HG02610 (cell line): Measurements from ENCODE around the gene PRSS16.

Experiments used
- ATAC-seq: cut with Tn5 transposase; IDR thresholded peaks from one replicate; pipeline ENCODE4 v1.9.1; 2021; ENCODE audit warnings: mild to moderate bottlenecking, moderate library complexity; ENCODE audit not compliant: unreplicated experiment

The PRSS16 gene

GRCh38 chr6:27281569-27281968, 34.1 kb downstream of the PRSS16 start:
- ATAC-seq = no peak

DNA sequence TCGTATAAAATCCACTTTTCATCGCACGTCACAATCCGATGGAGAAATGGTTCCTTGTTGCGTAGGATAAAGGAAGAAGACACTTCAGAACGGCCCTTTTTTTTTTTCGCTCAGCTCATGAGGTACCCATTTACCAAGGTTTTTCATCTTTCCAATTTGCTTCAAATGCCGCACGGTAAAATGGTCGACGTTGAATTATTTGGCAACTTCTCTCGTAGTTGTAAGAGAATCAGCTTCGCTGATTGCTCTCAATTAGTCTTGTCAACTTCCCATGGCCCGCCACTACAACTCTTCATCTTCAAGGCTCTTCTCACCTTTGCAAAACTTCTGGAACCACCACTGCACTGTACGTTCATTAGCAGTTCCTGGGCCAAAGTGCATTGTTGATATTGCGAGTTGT, 35.8 kb downstream of the PRSS16 start:
- no peak for ATAC-seq

GRCh38 chr6:27286141-27286540, 38.6 kb downstream of the PRSS16 start:
- no peak for ATAC-seq

DNA sequence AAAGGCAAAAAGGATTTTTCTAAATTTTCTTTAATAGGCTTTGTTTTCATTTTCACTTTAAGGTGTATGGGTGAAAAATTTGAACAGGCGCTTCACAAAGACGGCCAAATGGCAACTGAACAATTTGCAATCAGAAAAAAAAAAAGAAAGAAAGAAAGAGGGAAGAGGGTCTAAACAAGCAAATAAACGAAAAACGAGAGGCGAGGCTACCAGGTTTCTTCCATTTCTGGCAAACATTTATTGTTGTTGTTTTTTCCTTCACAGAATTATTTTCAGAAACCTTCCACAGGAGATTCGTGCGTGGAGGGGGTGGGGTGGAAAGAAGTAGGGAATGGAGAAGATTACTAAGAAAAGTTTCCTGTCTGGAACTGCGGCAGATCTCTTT, 40.2 kb downstream of the PRSS16 start:
- no peak for ATAC-seq

GRCh38 chr6:27288136-27289044, 40.9 kb downstream of the PRSS16 start:
- ATAC-seq = no peak

- no peak for ATAC-seq
Observed at GRCh38 chr6:27290065-27290849, 42.8 kb downstream of the PRSS16 start.

DNA sequence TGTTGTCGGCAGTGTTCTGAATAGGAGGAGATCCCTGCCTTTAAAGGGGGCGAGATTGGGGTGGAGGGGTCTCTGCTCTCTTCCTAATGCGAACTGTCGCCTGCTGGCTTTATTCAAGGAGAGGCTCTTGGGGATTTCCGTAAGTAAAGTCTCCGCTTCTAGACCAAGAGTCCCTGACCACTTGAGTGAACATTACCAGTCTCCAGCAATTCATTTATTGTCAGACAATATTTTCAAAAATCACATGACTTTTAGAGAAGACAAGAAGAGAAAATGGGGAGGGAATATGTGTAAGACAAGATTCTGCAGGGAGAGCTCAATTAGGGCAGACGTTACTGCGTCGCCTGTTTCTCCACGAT, 43.3 kb downstream of the PRSS16 start:
- ATAC-seq = no peak

- ATAC-seq = no peak
Observed at GRCh38 chr6:27293436-27294098, 46.1 kb downstream of the PRSS16 start.

DNA sequence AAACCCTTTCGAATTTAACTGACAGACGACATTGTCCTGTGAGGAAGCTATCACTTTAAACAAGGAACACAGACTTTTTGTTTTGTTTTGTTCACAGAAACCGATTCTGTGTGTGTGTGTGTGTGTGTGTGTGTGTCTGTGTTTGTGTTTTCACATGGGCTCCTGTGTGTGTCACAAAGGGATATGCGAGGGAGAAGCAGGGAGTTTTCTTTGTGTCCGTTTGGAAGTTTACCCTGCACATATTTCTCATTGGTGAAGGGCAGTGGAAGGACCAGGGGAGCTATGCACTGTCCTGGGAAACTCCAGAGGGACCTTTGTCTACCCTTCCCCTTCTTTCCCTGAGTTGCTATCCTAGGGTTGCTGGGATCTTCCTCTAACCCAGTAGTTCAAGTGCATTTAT, 46.9 kb downstream of the PRSS16 start:
- ATAC-seq = no peak

DNA sequence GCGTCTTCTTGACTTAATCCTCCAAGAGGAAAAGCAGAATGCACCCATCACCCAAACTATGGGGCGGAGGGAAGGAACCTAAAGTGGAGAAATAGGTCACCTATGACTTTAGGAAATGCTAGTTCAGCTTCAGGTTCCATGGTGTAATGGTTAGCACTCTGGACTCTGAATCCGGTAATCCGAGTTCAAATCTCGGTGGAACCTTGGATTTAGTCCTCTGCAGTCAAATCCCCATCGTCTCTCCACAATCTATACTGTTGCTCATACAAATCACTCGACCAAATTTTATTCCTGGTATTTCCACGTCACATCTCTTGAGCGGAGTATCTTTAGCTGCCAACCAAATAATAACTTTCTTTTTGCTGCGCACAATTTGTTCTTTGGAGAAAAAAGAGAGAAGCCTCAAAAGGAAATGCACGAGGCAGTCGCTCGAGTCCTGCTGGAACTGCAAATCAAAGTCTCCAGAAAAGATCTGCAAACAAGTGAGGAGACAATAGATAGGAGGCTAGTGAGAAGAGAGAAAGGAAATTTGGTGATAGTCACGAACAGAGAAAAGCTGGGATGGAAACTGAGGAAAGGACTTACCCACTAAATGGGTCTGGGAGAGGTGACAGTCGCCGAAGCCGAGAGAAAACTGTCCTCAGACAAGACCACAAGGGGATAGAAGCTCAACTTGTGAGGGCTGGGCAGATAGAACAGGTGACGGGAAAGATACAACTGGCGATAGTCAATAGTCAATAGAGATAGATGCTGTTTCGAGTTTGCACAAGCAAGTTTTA, 48.0 kb downstream of the PRSS16 start:
- no peak for ATAC-seq

DNA sequence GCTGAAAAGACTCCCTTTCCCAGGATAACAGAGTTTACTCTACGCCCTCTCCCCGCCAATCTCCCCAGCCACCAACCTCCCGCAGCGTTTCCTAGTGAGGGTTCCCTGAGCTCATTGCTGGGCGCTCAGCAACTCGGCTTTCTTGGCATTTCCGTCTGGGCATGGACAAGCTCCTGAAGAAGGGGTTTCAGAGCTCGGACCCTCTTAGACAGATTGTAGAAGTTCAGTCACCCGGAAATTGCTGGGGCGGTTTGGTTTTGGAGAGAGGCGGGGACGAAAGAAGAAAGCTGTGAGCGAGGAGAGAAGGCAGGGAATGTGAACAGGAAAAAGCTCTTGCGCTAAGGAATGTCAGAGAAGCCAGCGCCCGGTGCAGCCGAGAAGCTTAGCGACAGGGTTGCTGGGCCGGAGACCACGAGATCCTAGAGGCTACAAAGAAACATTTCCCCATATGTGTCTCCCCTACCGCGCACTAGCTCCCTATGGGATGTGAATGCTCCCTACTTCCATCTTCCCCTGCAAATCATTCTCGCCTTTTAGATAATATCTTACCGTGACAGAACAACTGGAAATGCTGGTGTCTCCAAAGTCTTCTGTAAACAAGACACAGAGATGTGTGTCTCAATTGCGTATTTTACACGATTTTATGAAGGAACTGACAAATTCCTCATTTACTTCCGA, 48.7 kb downstream of the PRSS16 start:
- ATAC-seq = no peak

DNA sequence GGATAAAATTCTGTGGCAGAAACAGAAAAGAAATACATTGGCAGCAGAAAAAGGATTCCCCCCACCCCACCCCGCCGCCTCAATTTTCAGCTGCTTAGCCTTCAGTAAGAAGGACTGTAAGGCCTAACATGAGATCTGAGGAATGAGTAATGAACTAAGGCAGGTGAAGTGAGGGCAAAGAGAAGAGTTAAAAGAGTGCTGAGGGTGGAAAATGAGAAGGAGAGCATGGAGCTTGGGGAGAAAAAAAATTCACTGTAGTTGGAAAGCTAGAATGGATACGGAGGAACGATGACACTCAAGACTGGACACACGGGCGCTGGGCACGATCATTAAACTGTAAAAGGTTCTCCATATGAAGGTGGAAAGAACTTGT, 50.0 kb downstream of the PRSS16 start:
- ATAC-seq = no peak

DNA sequence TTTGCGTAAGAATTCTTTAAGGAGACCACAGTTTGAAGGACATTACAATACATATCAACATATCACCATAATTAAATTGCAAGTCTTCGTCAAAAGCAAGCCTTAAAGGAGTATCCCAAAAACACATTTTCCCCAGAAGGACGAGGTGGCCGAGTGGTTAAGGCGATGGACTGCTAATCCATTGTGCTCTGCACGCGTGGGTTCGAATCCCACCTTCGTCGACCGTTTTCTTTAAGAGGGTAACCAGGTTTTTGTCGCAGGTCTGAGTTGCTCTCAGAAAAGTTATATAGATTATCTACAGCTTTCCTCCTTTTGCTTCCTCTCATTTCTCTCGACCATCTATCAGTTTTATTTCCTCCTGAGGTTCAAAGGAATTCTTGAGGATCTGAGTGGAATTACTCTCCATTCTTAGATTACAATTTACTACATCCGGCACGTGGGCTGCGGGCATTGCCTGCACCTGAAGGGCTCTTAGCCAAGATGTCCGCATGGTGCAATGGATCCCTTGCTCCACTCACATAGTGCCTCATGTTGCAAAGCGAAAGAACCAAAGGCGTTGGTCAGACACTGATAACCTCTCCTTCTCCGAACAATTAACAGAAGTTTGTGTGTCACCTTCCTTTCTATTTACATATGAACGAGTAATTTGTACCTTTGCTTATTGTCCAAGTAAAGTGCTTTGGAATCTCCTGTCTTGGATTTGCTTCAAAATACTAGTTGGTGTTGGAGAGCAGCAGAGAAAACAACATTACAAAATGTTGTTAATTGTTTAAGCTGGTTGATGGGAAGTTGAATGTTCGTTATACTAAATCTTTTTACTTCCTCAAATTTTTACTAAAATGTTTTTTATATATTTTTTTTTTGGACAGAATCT, 50.6 kb downstream of the PRSS16 start:
- ATAC-seq = no peak

- no peak for ATAC-seq
Observed at GRCh38 chr6:27303613-27304272, 56.2 kb downstream of the PRSS16 start.
